ENCODE data around the gene FERD3L. TPM values are rescaled to one million over a fixed set of nuclear protein-coding genes. Genes with fewer than 3 reads are reported as not detected.
"Not testable (repeated sequence)": the region's sequence is repeated elsewhere in the genome, so short reads cannot be mapped to it uniquely, and the experiment has no call there.

Gene FERD3L, protein sequence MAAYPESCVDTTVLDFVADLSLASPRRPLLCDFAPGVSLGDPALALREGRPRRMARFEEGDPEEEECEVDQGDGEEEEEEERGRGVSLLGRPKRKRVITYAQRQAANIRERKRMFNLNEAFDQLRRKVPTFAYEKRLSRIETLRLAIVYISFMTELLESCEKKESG
- not detected for total RNA-seq
- long read RNA-seq, donor 1, result 0 reads
- long read RNA-seq, donor 2, result 0 reads

GRCh38 chr7:19144661-19145433 lies at the start of gene FERD3L:
TSS of gene FERD3L (minus strand) at chr7:19145421. CDS start at chr7:19145362, 59 bp downstream.
- ATAC-seq (no peak), DNase-seq (no peak)
- Histone ChIP-seq H3K4me3 (no peak within 1 kb of the TSS), H3K4me1 (ENCODE audit: low read depth) (no peaks in the 10 kb centered on the region), H3K9me3 (no peaks in the 10 kb centered on the region), H3K36me3 (ENCODE audit: low read depth) (no peaks in the 10 kb centered on the region)
- no peak for TF ChIP-seq CTCF (IDR thresholded peaks at IDR 0.05)
- intact Hi-C loops (cut with DNase I, micrococcal nuclease), result no loop called here

DNA sequence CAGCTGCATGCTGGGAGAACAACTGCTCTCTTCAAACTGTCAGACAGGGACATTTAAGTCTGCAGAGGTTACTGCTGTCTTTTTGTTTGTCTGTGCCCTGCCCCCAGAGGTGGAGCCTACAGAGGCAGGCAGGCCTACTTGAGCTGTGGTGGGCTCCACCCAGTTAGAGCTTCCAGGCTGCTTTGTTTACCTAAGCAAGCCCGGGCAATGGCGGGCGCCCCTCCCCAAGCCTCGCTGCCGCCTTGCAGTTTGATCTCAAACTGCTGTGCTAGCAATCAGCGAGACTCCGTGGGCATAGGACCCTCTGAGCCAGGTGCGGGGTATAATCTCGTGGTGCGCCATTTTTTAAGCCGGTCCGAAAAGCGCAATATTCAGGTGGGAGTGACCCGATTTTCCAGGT lies 49.2 kb upstream of the FERD3L start:
- H3K4me3 ChIP-seq; H3K36me3 ChIP-seq (ENCODE audit: low read depth); H3K4me1 ChIP-seq (ENCODE audit: low read depth); ATAC-seq; H3K9me3 ChIP-seq; intact Hi-C loops (cut with DNase I, micrococcal nuclease): not testable (repeated sequence)
- peak in 1 of 3 donors; percentile 27 for DNase-seq

- DNase-seq, result no peak
- Histone ChIP-seq H3K4me1 (ENCODE audit: low read depth) (no peaks in the 10 kb centered on the region), H3K4me3 (no peak overlapping the region), H3K36me3 (ENCODE audit: low read depth) (no peaks in the 10 kb centered on the region), H3K9me3 (peaks cover 34% of the 10 kb centered on the region)
- TF ChIP-seq CTCF (IDR thresholded peaks at IDR 0.05), result no peak
- intact Hi-C loops (cut with DNase I, micrococcal nuclease), result no loop called here
- no peak for ATAC-seq
Measured at GRCh38 chr7:19181634-19182033, 36.4 kb upstream of the FERD3L start.

GRCh38 chr7:19178595-19178994 lies 33.4 kb upstream of the FERD3L start:
- H3K36me3 ChIP-seq (ENCODE audit: low read depth), result no peaks in the 10 kb centered on the region
- intact Hi-C loops (cut with DNase I, micrococcal nuclease), result no loop called here
- DNase-seq (no peak), ATAC-seq (no peak)
- TF ChIP-seq CTCF (IDR thresholded peaks at IDR 0.05), result no peak
- H3K4me3 ChIP-seq, result no peak overlapping the region
- H3K4me1 ChIP-seq (ENCODE audit: low read depth), result no peaks in the 10 kb centered on the region
- peaks cover 14% of the 10 kb centered on the region for H3K9me3 ChIP-seq

- Histone ChIP-seq H3K36me3 (ENCODE audit: low read depth) (no peaks in the 10 kb centered on the region), H3K4me1 (ENCODE audit: low read depth) (no peaks in the 10 kb centered on the region), H3K9me3 (peaks cover 12% of the 10 kb centered on the region), H3K4me3 (no peak overlapping the region)
- no peak for ATAC-seq
- intact Hi-C loops (cut with DNase I, micrococcal nuclease), result no loop called here
- no peak for TF ChIP-seq CTCF (IDR thresholded peaks at IDR 0.05)
- no peak for DNase-seq
Measured at GRCh38 chr7:19177269-19177668, 32.0 kb upstream of the FERD3L start.

DNA sequence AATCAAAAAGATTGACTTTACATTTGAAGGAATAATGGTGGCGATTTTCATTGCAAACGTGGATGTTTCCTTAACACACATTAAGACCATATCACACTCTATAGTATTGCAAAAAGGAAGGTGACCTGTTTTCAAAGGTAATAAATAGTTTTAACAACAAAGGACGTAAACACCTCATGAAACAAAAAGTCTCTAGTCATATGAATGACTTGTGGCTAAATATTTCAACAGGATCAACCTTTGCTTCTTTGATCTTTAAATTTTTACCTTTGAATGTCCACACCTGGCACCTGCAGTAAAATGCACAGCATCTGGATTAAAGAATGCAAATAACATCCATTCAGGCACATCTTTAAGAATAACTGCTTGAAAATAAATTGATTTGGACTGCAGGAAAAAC lies 30.0 kb upstream of the FERD3L start:
- no peak for TF ChIP-seq CTCF (IDR thresholded peaks at IDR 0.05)
- no peak for DNase-seq
- intact Hi-C loops (cut with DNase I, micrococcal nuclease), result no loop called here
- H3K4me1 ChIP-seq (ENCODE audit: low read depth), result no peaks in the 10 kb centered on the region
- ATAC-seq, result no peak
- H3K36me3 ChIP-seq (ENCODE audit: low read depth), result no peaks in the 10 kb centered on the region
- no peak overlapping the region for H3K4me3 ChIP-seq
- peaks cover 3% of the 10 kb centered on the region for H3K9me3 ChIP-seq

Data from mucosa of descending colon (tissue), 3 donors.